H1 (cell line): ENCODE data around the gene GMCL2.

Experiments
- BACH1 ChIP-seq: IDR thresholded peaks from 2 replicates; pipeline ENCODE4 v1.6.1; 2012; ENCODE audit warnings: low read length, improper control_type of control experiment
- BRCA1 ChIP-seq: IDR thresholded peaks from 2 replicates; pipeline ENCODE4 v1.6.1; 2012; ENCODE audit warnings: low read depth, low read length, improper control_type of control experiment
- CREB1 ChIP-seq: IDR thresholded peaks from 2 replicates; pipeline ENCODE4 v1.6.1; 2012; ENCODE audit warnings: inconsistent platforms
- EP300 ChIP-seq, 2 experiments: IDR thresholded peaks; 1 replicate in 1 of 2; 2 replicates in 1 of 2; pipeline ENCODE4 v1.6.1; 2011 to 2012; ENCODE audit warnings: low read depth in 2 of 2, low read length in 2 of 2, mild to moderate bottlenecking in 2 of 2, borderline replicate concordance in 1 of 2, inconsistent platforms in 1 of 2, moderate library complexity in 1 of 2
- EZH2 ChIP-seq: fragments of 200-600 bp; sonication (generic); IDR thresholded peaks from 2 replicates; pipeline ENCODE4 v1.7.1; 2012; ENCODE audit warnings: low read depth, mild to moderate bottlenecking, moderate library complexity, low read length, inconsistent platforms; ENCODE audit not compliant: severe bottlenecking
- GABPA ChIP-seq: IDR thresholded peaks from 2 replicates; pipeline ENCODE4 v1.6.1; 2011; ENCODE audit warnings: mild to moderate bottlenecking, low read length, moderate library complexity, borderline replicate concordance; ENCODE audit not compliant: insufficient read depth
- POLR2A ChIP-seq, 2 experiments: IDR thresholded peaks; 1 replicate in 1 of 2; 2 replicates in 1 of 2; pipeline ENCODE4 v1.6.1; 2011; ENCODE audit warnings: low read depth in 2 of 2, low read length in 2 of 2, mild to moderate bottlenecking in 2 of 2; ENCODE audit errors: control extremely low read depth in 1 of 2
- POLR2AphosphoS5 ChIP-seq: IDR thresholded peaks from 2 replicates; pipeline ENCODE4 v1.6.1; 2011; ENCODE audit warnings: low read depth, low read length
- RAD21 ChIP-seq, 2 experiments: IDR thresholded peaks in 1 of 2; conservative IDR thresholded peaks in 1 of 2; 2 replicates each; pipeline ENCODE4 v1.6.1; 2011; ENCODE audit warnings: low read depth in 2 of 2, low read length in 2 of 2, improper control_type of control experiment in 1 of 2, inconsistent platforms in 1 of 2, mild to moderate bottlenecking in 1 of 2, moderate library complexity in 1 of 2
- SIN3A ChIP-seq, 2 experiments: IDR thresholded peaks in 1 of 2; conservative IDR thresholded peaks in 1 of 2; 2 replicates each; pipeline ENCODE4 v1.6.1; 2011 to 2012; ENCODE audit warnings: low read length in 2 of 2, improper control_type of control experiment in 1 of 2, low read depth in 1 of 2, mild to moderate bottlenecking in 1 of 2
- TF ChIP-seq, protein P1 (sequence below), 3 experiments: IDR thresholded peaks; 1 replicate in 2 of 3; 2 replicates in 1 of 3; pipeline versions ENCODE4 v1.5.1 to v1.6.1; 2011; ENCODE audit warnings: low read length in 3 of 3, mild to moderate bottlenecking in 3 of 3, inconsistent platforms in 2 of 3, low read depth in 1 of 3, moderate library complexity in 1 of 3; ENCODE audit not compliant: insufficient read depth in 1 of 3; ENCODE audit errors: control extremely low read depth in 1 of 3

DNA sequence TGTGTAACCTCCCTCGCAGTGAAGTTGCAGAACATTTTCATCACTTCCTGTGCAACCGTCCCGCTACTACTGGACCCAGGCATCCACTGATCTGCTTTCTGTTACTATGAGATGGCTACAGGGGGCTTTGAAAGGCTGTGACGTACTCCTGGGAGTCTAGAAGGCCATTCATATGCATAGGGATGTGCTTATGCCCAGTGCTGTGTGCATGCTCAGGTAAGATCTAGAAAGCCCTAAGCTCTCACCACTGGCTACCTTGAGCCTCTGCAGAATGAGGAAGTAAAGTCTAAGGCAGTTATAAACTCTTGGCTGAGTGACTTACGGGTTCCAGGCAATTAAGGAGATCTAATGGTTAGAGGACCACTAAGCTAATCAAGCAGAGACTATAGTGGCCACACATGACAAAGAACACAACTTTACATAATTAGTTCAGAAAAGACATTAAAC, 28.9 kb upstream of the GMCL2 start:
- TF ChIP-seq POLR2A (IDR thresholded peaks at IDR 0.05; ENCODE audit: control extremely low read depth in 1 of 2, low read depth in 2 of 2, low read length in 2 of 2) (no peak), SIN3A (conservative IDR thresholded peaks at IDR 0.05 in 1 of 2, IDR thresholded peaks at IDR 0.05 in 1 of 2; ENCODE audit: low read depth in 1 of 2, low read length in 2 of 2) (no peak), CREB1 (no peak), EP300 (IDR thresholded peaks at IDR 0.05; ENCODE audit: borderline replicate concordance in 1 of 2, low read depth in 2 of 2, low read length in 2 of 2) (no peak), POLR2AphosphoS5 (no peak), EZH2 (no peak), BACH1 (no peak), BRCA1 (no peak), RAD21 (IDR thresholded peaks at IDR 0.05 in 1 of 2, conservative IDR thresholded peaks at IDR 0.05 in 1 of 2; ENCODE audit: low read depth in 2 of 2, low read length in 2 of 2) (no peak), GABPA (no peak)
- TF ChIP-seq, protein P1, sequence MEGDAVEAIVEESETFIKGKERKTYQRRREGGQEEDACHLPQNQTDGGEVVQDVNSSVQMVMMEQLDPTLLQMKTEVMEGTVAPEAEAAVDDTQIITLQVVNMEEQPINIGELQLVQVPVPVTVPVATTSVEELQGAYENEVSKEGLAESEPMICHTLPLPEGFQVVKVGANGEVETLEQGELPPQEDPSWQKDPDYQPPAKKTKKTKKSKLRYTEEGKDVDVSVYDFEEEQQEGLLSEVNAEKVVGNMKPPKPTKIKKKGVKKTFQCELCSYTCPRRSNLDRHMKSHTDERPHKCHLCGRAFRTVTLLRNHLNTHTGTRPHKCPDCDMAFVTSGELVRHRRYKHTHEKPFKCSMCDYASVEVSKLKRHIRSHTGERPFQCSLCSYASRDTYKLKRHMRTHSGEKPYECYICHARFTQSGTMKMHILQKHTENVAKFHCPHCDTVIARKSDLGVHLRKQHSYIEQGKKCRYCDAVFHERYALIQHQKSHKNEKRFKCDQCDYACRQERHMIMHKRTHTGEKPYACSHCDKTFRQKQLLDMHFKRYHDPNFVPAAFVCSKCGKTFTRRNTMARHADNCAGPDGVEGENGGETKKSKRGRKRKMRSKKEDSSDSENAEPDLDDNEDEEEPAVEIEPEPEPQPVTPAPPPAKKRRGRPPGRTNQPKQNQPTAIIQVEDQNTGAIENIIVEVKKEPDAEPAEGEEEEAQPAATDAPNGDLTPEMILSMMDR (IDR thresholded peaks at IDR 0.05; ENCODE audit: control extremely low read depth in 1 of 3, insufficient read depth in 1 of 3, low read depth in 1 of 3, low read length in 3 of 3): no peak
